K562 (cell line): ENCODE data around the gene C2CD5. TPM values are rescaled to one million over a fixed set of nuclear protein-coding genes. Genes with fewer than 3 reads are reported as not detected.

Experiments used
- ATAC-seq: fragments of 200-7000 bp; cut with Tn5 transposase; 3 replicates; pipeline ENCODE4 v1.9.1; 2020; ENCODE audit warnings: moderate library complexity
- BruUV-seq: library from RNA; stranded (reverse); fragments of 400-500 nt; replicated peaks from 2 replicates; lab custom pipeline; 2021; lab: Mats Ljungman, UMichigan
- CTCF ChIA-PET: fragments of 300-600 bp; formaldehyde crosslinking; extraction: SDS; loops from one replicate; lab custom pipeline; 2021; ENCODE audit warnings: low intra/inter-chr PET ratio; lab: Yijun Ruan, JAX
- POLR2A ChIA-PET: fragments of 300-600, 350-650 bp; sonication (Branson Sonifier 250); formaldehyde crosslinking; extraction: SDS; loops from one replicate; lab custom pipeline; 2021; ENCODE audit warnings: antibody characterized with exemption, inconsistent platforms; lab: Yijun Ruan, JAX
- DNase-seq, 4 experiments: peaks; one replicate each; pipeline versions ENCODE4 v3.0.0 to v3.0.0-alpha.2; 2011 to 2018; ENCODE audit warnings: low spot score in 3 of 4, mixed read lengths in 3 of 4; ENCODE audit errors: extremely low read depth in 1 of 4
- FAIRE-seq: peaks from 2 replicates; lab custom pipeline; 2011; peaks lifted over from hg19 to GRCh38; lab: Jason Lieb, UNC
- H2AFZ ChIP-seq: 2 replicates; pipeline ENCODE4 v1.6.0; 2011; ENCODE audit warnings: low read depth, low read length, control low read depth, inconsistent platforms
- H3K27ac ChIP-seq: fragments of 200-600 bp; 3 replicates; pipeline ENCODE4 v1.8.0; 2011; ENCODE audit warnings: low read depth, mild to moderate bottlenecking, control low read depth, inconsistent platforms, low read length, moderate library complexity, mixed read lengths; ENCODE audit errors: extremely low read depth
- H3K27me3 ChIP-seq, 2 experiments: fragments of 300-600 bp in 1 of 2; 2 replicates in 1 of 2; 3 replicates in 1 of 2; pipeline versions ENCODE4 v1.6.0 to v1.8.0; 2011; ENCODE audit warnings: inconsistent platforms in 2 of 2, low read length in 2 of 2, mild to moderate bottlenecking in 1 of 2, mixed read lengths in 1 of 2, moderate library complexity in 1 of 2; ENCODE audit not compliant: control insufficient read depth in 2 of 2, insufficient read depth in 2 of 2
- H3K36me3 ChIP-seq: fragments of 300-600 bp; 3 replicates; pipeline ENCODE4 v1.8.0; 2011; ENCODE audit warnings: mild to moderate bottlenecking, low read length, inconsistent platforms; ENCODE audit not compliant: control insufficient read depth, insufficient read depth
- H3K4me1 ChIP-seq, 2 experiments: fragments of 200-600 bp in 1 of 2; replicated peaks in 1 of 2; 2 replicates in 1 of 2; 3 replicates in 1 of 2; pipeline versions ENCODE4 v1.5.1 to v1.8.0; 2011; ENCODE audit warnings: inconsistent platforms in 2 of 2, low read length in 2 of 2, mild to moderate bottlenecking in 1 of 2, mixed read lengths in 1 of 2, moderate library complexity in 1 of 2; ENCODE audit not compliant: control insufficient read depth in 2 of 2, insufficient read depth in 2 of 2
- H3K4me2 ChIP-seq: 2 replicates; pipeline ENCODE4 v1.6.1; 2011; ENCODE audit warnings: low read length, control low read depth, inconsistent platforms, mixed read lengths; ENCODE audit not compliant: insufficient read depth
- H3K4me3 ChIP-seq: fragments of 200-600 bp; sonication (generic), shearing (Covaris generic); 2 replicates; pipeline ENCODE4 v1.5.1; 2016; ENCODE audit warnings: control low read depth, inconsistent platforms
- H3K79me2 ChIP-seq: fragments of 200-600 bp; 3 replicates; pipeline ENCODE4 v1.8.0; 2011; ENCODE audit warnings: low read length, inconsistent platforms; ENCODE audit not compliant: control insufficient read depth, insufficient read depth
- H3K9ac ChIP-seq, 2 experiments: 2 replicates each; pipeline versions ENCODE4 v1.6.0 to v1.6.1; 2011; ENCODE audit warnings: low read depth in 2 of 2, low read length in 2 of 2, control low read depth in 1 of 2, inconsistent platforms in 1 of 2, mild to moderate bottlenecking in 1 of 2, mixed read lengths in 1 of 2; ENCODE audit not compliant: insufficient read depth in 1 of 2
- H3K9me1 ChIP-seq: one replicate; pipeline ENCODE4 v1.6.0; 2011; ENCODE audit warnings: inconsistent platforms, mild to moderate bottlenecking, low read length, moderate library complexity; ENCODE audit not compliant: control insufficient read depth, insufficient read depth
- H3K9me3 ChIP-seq: replicated peaks from 2 replicates; pipeline ENCODE4 v1.5.1; 2011; ENCODE audit warnings: low read depth, low read length, inconsistent platforms; ENCODE audit not compliant: control insufficient read depth, insufficient read depth
- H4K20me1 ChIP-seq: replicated peaks from 2 replicates; pipeline ENCODE4 v1.6.1; 2011; ENCODE audit warnings: low read length, inconsistent platforms, mixed read lengths; ENCODE audit not compliant: control insufficient read depth, insufficient read depth
- BRCA1 ChIP-seq, 2 experiments: fragments of 450-650 bp in 1 of 2; sonication (generic) in 1 of 2; formaldehyde crosslinking in 1 of 2; IDR thresholded peaks; 2 replicates each; pipeline versions ENCODE4 v1.5.0 to v1.6.1; 2017 to 2020; ENCODE audit warnings: mild to moderate bottlenecking in 1 of 2, missing genetic modification reagents in 1 of 2
- EGR1 ChIP-seq: fragments of 450-650 bp; conservative IDR thresholded peaks from 2 replicates; pipeline ENCODE4 v1.6.1; 2017; ENCODE audit warnings: mild to moderate bottlenecking
- HMG20B ChIP-seq: fragments of 250-450 bp; sonication (Bioruptor Pico); IDR thresholded peaks from 2 replicates; pipeline ENCODE4 v1.5.0; 2021; ENCODE audit warnings: mild to moderate bottlenecking
- HMGN3 ChIP-seq: IDR thresholded peaks from 2 replicates; pipeline ENCODE4 v1.6.1; 2011; ENCODE audit warnings: borderline replicate concordance, low read depth, mild to moderate bottlenecking, mixed read lengths, low read length; ENCODE audit not compliant: insufficient read length; ENCODE audit errors: extremely low read depth
- KDM2B ChIP-seq: fragments of 250-450 bp; sonication (Bioruptor Pico); IDR thresholded peaks from 2 replicates; pipeline ENCODE4 v1.8.0; 2021; ENCODE audit warnings: mild to moderate bottlenecking, moderate library complexity
- RNF2 ChIP-seq: sonication (generic); IDR thresholded peaks from 2 replicates; pipeline ENCODE4 v1.6.1; 2016
- SMC3 ChIP-seq: conservative IDR thresholded peaks from 2 replicates; pipeline ENCODE4 v1.6.1; 2011; ENCODE audit warnings: low read depth, low read length, improper control_type of control experiment; ENCODE audit not compliant: insufficient read depth
- SRSF1 ChIP-seq: fragments of 200-400 bp; formaldehyde crosslinking; IDR thresholded peaks from 2 replicates; pipeline ENCODE4 v1.6.1; 2017; ENCODE audit warnings: mild to moderate bottlenecking, low read depth, low read length, moderate library complexity
- STAT5A ChIP-seq: IDR thresholded peaks from 2 replicates; pipeline ENCODE4 v1.6.1; 2012; ENCODE audit warnings: low read length, inconsistent platforms, borderline replicate concordance
- ZBTB7A ChIP-seq: IDR thresholded peaks from 2 replicates; pipeline ENCODE4 v1.6.1; 2011; ENCODE audit warnings: low read depth, mild to moderate bottlenecking, low read length, moderate library complexity, borderline replicate concordance; ENCODE audit not compliant: control insufficient read depth
- ZNF232 ChIP-seq: sonication (generic); formaldehyde crosslinking; IDR thresholded peaks from 2 replicates; pipeline ENCODE4 v1.8.0; 2022; ENCODE audit warnings: mild to moderate bottlenecking, missing genetic modification reagents
- WGBS: fragments of 100-300 bp; shearing (Covaris generic); methylation state at CpG from one replicate; pipeline ENCODE4 v1.1.6; 2016; ENCODE audit warnings: low coverage, mixed read lengths; ENCODE audit not compliant: insufficient coverage; ENCODE audit errors: missing lambda C conversion rate; 5-methylcytosine and 5-hydroxymethylcytosine counted together
- in situ Hi-C: fragments of 300-500 bp; cut with MboI; formaldehyde crosslinking; loops from 4 replicates; pipeline ENCODE4 v1.15.0; 2018; ENCODE audit warnings: inconsistent platforms, mixed read lengths
- intact Hi-C: fragments of 100-400 bp; cut with micrococcal nuclease; formaldehyde crosslinking; loops from 2 replicates; pipeline ENCODE4 v1.14.2; 2022
- polyA plus RNA-seq, 8 experiments: library from polyadenylated mRNA; depleted of rRNA in 4 of 8; stranded (reverse) in 5 of 8; unstranded in 3 of 8; fragments of >200 nt; fragmentation: Nextera tagmentation in 2 of 8; fragmentation: Illumina TruSeq in 1 of 8; extraction: Ambion mirVana in 2 of 8; extraction: Trizol in 1 of 8; gene quantifications; 2 replicates each; pipeline versions ENCODE4 v1.2.1 to v1.2.3, GENCODE V29; 2011 to 2014; ENCODE audit warnings: inconsistent platforms in 1 of 8, missing spikeins in 1 of 8
- total RNA-seq, 7 experiments: library from RNA; depleted of rRNA in 6 of 7; stranded (reverse); fragments of >200 nt in 6 of 7; fragmentation: Illumina TruSeq in 2 of 7; extraction: Trizol in 2 of 7; gene quantifications; 2 replicates each; pipeline versions ENCODE4 v1.2.1 to v1.2.3, GENCODE V29; 2011 to 2021; ENCODE audit warnings: low replicate concordance in 1 of 7
- TF ChIP-seq, protein P1 (sequence below): fragments of 450-650 bp; IDR thresholded peaks from 2 replicates; pipeline ENCODE4 v1.6.1; 2017; ENCODE audit warnings: antibody characterized with exemption, mild to moderate bottlenecking
- TF ChIP-seq, protein P2 (sequence below): fragments of 450-650 bp; IDR thresholded peaks from one replicate; pipeline ENCODE4 v1.6.1; 2018; ENCODE audit warnings: mild to moderate bottlenecking, moderate library complexity; ENCODE audit not compliant: partially characterized antibody

Gene C2CD5
- total and polyA plus RNA-seq, 9 of the 15 experiments (the other 6 are each of a cell fraction or from before 2014, with no cell fraction given), result 5.1 to 24.1 (median 14.3) TPM

DNA sequence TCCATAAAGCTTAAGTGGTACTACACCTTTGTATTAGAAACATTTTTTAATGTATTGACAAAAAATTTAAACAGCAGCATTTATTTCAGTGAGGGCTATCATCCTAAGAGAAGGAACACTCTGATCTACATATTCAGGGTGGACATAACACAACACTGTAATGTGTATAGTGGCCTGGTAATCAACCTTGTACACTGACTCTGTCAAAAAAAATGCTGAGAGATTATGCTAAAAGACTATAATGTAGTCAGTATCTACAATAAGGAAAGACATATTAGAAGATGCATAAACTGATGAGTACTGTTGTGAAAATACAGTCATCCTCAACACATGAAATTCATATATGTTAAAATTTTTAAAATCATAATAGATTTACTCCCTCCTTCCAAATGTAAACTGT is 68.2 kb downstream of the C2CD5 start (continued):
- TF ChIP-seq HMG20B (CRISPR knock-in tag) (no peak), HMGN3 (no peak)
- TF ChIP-seq, protein P1, sequence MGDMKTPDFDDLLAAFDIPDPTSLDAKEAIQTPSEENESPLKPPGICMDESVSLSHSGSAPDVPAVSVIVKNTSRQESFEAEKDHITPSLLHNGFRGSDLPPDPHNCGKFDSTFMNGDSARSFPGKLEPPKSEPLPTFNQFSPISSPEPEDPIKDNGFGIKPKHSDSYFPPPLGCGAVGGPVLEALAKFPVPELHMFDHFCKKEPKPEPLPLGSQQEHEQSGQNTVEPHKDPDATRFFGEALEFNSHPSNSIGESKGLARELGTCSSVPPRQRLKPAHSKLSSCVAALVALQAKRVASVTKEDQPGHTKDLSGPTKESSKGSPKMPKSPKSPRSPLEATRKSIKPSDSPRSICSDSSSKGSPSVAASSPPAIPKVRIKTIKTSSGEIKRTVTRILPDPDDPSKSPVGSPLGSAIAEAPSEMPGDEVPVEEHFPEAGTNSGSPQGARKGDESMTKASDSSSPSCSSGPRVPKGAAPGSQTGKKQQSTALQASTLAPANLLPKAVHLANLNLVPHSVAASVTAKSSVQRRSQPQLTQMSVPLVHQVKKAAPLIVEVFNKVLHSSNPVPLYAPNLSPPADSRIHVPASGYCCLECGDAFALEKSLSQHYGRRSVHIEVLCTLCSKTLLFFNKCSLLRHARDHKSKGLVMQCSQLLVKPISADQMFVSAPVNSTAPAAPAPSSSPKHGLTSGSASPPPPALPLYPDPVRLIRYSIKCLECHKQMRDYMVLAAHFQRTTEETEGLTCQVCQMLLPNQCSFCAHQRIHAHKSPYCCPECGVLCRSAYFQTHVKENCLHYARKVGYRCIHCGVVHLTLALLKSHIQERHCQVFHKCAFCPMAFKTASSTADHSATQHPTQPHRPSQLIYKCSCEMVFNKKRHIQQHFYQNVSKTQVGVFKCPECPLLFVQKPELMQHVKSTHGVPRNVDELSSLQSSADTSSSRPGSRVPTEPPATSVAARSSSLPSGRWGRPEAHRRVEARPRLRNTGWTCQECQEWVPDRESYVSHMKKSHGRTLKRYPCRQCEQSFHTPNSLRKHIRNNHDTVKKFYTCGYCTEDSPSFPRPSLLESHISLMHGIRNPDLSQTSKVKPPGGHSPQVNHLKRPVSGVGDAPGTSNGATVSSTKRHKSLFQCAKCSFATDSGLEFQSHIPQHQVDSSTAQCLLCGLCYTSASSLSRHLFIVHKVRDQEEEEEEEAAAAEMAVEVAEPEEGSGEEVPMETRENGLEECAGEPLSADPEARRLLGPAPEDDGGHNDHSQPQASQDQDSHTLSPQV, result no peak

DNA sequence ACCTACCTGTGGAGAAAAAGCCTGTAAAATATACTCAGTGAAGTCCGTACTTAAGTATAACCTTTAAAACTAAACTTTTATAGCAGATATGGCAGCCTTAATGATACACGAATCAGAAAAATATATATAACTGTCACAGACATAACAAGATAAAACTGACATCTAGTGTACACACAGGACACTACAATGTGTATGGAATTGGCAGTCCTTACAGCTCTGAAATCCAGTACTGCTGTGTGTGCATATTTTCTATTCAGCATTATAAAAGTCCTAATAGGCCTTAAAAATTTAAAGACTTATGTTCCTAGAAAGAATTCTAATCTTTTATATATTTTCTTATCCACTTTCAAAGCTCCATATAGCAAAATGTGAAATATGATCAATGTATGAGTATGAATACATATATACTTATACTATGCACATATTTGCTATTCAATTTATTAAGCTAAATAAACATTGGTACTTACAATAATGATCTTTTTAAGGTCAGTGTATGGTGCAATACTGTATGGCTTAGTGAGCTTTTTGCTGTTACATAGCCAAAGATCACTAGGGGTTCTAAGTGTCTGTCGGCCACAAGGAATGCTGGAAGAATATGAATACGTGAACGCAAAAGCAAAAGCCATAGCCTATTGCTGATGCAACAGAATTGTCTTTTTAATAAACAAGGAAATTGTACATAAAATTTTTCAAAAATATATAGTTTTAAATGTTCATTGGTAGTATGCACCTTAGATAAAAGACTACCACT is 69.2 kb downstream of the C2CD5 start:
- no peak overlapping the region for H3K4me3 ChIP-seq
- H3K4me1 ChIP-seq, result no peaks in the 10 kb centered on the region
- no peaks in the 10 kb centered on the region for H3K9me1 ChIP-seq
- H3K36me3 ChIP-seq, result peaks cover 5% of the 10 kb centered on the region; the same call in 1 of the 3 replicates
- FAIRE-seq (no peak), DNase-seq (no peak), ATAC-seq (no peak)
- no peak overlapping the region for H3K27ac ChIP-seq
- H3K9me3 ChIP-seq, result no peaks in the 10 kb centered on the region
- H3K27me3 ChIP-seq, result no peaks in the 10 kb centered on the region
- intact Hi-C loops (no loop called here), in situ Hi-C loops (no loop called here)
- no peaks in the 10 kb centered on the region for H4K20me1 ChIP-seq
- ChIA-PET POLR2A (interaction anchor here (0.6 kb wide), 1 partner anchor 33 kb away, joined by 3 read pairs; no protein-coding TSS in a partner anchor), CTCF (no interaction called here)
- no peak overlapping the region for H3K4me2 ChIP-seq
- H2AFZ ChIP-seq, result no peak overlapping the region
- 89% methylated on average over 5 of the region's 5 CpGs for WGBS
- no TSS peak for BruUV-seq
- no peak overlapping the region for H3K9ac ChIP-seq
- no peaks in the 10 kb centered on the region for H3K79me2 ChIP-seq
- TF ChIP-seq EGR1, result no peak
- TF ChIP-seq ZBTB7A, result no peak
- TF ChIP-seq ZNF232 (CRISPR knock-in tag), result no peak
- TF ChIP-seq RNF2, result no peak
- no peak for TF ChIP-seq SMC3
- no peak for TF ChIP-seq STAT5A
- TF ChIP-seq, protein P2, sequence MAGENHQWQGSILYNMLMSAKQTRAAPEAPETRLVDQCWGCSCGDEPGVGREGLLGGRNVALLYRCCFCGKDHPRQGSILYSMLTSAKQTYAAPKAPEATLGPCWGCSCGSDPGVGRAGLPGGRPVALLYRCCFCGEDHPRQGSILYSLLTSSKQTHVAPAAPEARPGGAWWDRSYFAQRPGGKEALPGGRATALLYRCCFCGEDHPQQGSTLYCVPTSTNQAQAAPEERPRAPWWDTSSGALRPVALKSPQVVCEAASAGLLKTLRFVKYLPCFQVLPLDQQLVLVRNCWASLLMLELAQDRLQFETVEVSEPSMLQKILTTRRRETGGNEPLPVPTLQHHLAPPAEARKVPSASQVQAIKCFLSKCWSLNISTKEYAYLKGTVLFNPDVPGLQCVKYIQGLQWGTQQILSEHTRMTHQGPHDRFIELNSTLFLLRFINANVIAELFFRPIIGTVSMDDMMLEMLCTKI, result no peak
- TF ChIP-seq SRSF1, result no peak
- TF ChIP-seq BRCA1 (IDR thresholded peaks at IDR 0.05), result no peak
- TF ChIP-seq BRCA1 (CRISPR knock-in tag; IDR thresholded peaks at IDR 0.05), result no peak
- no peak for TF ChIP-seq KDM2B (CRISPR knock-in tag)
